HG03159 (cell line): ENCODE results near the gene RFTN1.
A peak's percentile ranks its signal among the peaks of the same experiment; 100 is the strongest.

Experiments used
- ATAC-seq: cut with Tn5 transposase; IDR thresholded peaks from one replicate; pipeline ENCODE4 v1.9.1; 2021; ENCODE audit warnings: mild to moderate bottlenecking, moderate library complexity; ENCODE audit not compliant: unreplicated experiment

RFTN1 gene

DNA sequence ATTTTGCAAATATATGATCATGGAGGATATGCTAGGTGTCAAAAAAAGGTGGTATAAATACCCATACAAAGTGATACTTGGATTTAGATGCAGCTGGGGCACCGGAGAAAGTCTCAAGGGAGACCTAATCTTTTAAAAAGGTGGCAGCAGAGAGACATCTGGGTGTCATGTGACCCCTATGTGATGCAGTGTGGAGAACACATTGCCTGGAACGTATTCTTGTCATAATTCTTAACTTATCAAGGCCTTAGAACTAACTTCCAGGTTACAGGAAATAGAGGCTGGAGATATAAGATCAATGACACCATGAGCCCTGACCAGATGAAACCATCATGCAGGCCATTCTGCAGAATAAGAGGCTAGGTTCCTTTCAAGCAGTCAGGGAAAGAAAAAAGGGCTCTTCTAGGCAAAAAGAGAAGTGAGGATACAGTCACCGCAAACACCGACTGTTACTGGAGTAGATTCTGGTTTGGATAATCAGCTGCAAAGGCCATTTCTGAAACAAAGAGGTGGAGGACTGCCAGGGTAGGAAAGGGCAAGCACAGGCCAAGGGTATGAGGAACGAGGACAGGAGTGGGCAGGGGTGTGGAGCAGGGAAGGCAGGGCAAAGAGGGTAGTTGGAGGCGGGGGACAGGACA lies 147.9 kb downstream of the RFTN1 start:
- ATAC-seq, result no peak

DNA sequence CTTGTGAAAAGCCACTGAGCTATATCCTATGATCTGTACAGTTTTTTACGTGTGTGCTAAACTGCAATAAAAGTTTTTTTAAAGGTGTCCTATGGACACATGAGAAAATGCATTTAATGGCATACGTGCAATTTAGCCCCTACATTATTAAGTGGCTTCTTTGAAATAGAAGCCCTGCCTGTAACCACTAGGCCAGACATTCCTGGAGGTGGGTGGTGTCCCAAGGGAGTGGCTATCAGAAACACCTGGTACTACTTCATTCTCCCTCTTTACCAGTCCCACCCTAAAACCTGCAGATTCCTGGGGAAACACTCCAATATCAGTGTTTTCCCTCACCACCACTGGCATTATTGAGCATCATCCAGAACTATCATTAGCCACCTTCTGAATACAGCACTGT lies 148.5 kb downstream of the RFTN1 start:
- ATAC-seq, result no peak

DNA sequence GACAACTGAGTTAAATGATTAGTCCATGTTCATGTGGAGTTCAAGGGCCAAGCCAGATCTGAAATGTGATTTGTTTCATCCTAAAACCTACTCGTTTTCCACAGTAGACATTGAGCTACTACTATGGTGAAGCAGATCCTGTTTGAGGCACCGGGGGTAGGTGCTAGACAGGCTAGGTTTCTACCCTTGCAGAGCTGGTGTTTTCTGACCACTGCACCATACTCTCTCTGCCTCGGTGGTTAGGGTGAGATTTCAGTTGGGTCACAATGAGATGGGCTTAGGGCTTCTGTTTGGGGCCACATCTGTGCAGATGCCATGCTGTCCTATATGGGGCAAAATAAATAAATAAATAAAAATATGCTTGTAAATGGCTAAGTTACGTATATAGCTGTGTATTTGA lies 149.2 kb downstream of the RFTN1 start:
- ATAC-seq, result no peak

DNA sequence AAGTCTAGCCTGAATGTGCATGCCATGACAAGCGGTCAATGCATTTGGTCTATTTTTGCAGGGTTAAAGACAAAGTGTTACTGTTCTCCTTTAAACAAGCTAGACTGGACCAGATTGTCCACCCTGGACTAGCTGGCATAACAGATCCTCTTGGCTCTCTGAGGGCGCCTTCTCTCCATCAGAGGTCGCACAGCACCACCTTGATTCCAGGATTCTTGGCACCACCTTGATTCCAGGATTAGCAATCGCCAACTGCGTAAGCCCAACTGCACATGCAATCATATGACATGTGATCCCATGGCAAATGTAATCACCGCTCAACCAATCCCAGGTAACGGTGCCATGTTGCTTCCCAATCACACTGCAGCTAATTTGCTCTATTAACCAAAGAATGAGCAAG lies 149.9 kb downstream of the RFTN1 start:
- ATAC-seq, result no peak

DNA sequence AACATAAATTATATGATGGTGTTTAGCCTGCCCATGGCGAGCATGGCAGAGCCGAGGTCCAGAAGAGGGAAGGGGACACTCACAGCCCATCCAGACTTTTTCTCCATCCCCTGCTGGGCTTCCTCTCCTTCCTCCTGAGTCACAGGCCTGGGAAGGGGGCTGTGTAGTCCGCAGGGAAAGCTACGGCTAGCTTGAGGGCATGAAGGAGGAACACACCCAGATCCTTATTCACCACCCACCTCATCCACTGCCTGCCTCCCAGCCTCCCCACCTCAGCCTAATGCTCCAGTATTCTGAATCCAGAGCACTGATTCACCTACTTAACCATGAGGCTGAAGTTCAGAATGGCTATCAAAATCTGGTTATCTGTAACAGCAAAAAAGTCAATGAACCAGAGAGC lies 150.7 kb downstream of the RFTN1 start:
- no peak for ATAC-seq

DNA sequence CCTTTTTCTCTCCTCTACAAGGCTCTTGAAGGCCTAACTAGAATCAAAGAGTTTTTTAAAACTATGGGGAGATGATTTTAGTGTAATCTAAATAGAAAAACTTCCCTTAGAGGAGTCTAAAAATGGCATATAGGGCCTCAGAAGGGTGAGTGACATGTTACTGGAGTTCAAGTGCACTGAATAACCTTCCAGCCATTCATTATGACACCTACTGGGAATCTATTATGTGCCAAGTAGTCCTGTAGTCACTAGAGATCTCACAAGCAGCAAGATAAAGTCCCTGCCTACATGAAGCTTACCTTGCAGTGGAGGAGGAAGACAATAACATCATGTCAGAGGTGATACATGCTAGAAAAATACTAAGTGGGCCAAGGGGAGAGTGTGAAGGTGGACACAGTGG lies 152.4 kb downstream of the RFTN1 start:
- ATAC-seq, result no peak

DNA sequence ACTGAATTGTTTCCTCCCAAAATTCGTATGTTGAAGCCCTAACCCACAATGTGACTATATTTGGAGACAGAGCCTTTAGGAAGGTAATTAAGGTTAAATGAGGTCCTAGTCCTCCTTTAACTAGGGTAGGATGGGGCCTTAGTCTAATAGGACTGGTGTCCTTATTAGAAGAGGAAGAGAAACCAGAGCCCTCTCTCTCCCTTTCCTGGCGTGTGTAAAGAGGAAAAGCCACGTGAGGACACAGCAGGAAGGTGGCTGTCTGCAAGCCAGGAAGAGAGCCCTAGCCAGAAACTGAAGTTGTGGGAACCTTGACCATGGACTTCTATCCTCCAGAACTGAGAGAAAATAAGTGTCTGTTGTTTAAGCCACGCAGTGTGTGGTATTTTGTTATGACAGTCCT lies 154.2 kb downstream of the RFTN1 start:
- ATAC-seq, result no peak

DNA sequence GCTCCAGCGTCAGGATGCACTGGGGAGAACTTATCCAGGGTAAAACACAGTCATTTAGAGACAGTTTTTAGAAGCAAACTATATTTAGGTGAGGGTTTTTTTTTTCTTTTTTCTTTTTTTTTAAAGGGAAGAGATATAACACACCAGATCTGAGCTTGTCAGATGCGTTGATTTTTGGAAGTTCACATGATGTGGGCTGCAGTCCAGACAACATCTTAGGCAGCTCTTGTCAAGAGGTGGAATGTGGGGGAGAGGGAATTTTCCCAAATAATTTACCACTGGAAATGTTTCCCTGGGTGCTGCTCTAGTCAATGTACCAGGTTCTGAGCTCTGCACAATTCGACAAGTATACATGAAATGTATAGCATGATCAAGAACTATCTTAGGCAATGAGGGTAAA lies 155.2 kb downstream of the RFTN1 start:
- ATAC-seq, result no peak

DNA sequence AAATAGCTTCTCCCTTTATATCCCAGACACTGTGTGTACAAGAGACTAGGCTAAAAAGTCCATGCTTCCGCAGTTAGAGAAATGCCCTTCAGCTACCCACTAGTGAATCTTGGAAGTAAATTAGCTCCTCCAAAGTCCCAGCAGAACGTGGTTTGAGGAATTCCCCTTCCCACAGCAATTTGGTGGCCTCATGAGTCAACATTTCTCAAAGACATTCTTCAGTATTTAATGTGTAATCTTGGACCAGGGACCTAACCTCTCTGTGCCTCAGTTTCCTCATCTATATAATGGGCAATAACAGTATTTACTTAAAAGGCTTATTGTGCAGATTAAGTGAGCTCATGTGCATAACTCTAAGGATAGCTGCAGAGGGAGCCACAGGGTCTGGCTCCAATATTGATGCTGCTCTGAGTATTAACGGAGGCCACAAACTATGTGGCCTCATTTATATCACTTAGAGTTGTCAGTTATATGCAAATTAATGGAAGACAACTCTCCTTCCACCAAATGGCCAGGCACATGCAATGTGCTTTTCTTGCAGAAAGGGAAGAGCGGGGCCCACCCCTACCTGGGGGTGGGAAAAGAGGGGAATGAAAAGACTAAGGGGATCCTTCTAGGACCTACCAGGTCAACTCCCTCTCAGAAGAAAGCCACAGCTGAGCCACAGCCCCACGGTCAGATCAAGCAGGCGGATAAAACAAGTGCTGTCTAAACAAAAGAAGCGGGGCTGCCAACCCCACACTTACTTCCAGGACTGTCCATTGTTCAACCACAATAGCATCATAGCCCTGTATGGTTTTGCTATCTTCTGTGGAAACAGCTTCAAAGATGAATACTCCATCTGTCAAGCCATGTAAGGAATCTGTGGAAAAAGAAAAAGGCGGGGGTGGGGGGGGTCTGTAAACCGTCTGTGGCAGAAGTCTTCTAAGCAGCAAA lies 156.0 kb downstream of the RFTN1 start:
- ATAC-seq, result no peak

DNA sequence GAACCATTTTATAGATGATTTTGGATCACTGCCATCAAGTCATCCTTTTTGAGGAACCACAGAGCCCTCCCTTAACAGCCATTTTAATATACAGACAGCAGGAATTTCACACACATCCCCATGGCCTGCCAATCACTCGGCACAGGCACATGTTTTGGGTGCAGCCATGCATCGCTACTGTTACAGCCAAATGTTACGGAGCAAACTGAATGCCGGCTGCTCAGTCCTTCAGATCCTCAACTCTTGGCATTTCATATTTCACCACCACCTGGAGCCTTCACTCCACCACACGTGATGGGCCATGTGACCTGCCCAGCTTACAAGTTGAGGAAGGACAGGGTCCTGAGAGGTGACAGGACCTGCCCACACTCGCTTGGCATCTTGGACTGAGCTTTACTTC lies 157.7 kb downstream of the RFTN1 start:
- no peak for ATAC-seq

DNA sequence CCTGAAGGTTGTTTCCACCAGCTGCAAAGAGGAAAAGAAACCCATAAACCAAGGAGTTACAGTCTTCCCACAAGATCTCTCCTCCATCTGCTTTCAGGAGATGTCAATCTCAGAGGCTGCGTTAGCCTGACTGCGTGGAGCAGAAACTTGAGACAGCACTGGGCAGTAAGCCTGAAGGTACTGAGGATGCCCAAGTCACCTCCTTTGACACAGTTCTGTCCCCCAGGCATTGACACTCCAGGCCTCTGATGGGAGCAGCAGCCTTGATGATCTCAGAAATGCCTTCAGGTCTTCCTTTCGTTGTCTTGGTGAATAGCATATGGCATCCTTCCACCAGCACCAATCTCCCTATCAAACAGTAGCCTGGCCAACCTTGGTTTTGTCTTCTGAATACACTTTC lies 159.2 kb downstream of the RFTN1 start:
- no peak for ATAC-seq

DNA sequence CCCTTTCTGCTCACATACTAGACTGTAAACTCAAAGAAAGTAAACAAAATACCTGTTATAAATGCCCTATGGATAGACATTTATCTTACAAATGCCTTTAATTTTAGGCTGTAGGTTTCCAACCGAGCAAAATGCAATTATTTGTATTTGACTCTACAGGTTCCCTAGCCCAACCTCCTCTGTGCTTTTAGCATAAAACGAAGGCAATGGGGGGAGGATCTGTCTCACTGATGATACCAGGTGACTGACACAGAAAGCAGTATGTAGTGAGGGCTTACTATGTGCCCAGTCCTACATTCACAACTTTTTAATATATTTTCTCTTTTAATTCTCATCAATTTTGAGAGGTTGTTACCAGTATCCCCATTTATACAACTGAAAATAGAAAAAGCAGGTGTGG lies 161.1 kb downstream of the RFTN1 start:
- ATAC-seq, result no peak

DNA sequence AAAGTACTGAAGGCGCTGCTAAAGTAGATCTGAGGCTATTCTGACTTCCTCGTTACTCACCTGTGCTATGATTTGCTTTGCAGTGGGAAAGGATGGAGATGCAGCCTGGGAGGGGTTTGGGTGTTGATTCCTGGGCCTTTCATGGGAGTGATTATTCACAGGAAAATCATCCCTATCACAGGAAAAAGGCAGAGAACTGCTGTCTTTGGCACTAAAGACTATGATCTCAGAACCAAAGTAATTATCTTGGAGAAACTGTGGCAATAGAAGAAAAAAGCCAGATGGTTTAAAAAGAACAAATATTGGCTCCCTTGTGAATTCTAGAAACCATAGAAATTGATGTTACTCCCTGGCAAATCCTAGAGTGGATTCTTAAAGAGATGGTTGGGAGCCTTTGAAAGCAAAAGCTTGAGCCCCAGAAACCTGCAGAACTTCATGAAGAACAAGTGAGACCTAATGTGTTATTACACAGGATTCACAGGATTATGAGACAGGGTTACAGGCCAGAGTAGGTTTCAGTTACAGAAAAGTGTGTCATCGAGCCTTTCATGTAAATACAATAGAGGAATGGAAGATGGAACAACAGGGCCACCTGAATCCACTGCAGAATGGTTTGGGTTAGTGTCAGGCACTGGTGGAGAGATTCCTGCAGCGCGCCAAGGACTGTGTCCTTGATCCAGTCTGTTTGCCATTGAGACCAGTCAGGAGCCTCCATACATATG lies 162.7 kb downstream of the RFTN1 start:
- no peak for ATAC-seq

DNA sequence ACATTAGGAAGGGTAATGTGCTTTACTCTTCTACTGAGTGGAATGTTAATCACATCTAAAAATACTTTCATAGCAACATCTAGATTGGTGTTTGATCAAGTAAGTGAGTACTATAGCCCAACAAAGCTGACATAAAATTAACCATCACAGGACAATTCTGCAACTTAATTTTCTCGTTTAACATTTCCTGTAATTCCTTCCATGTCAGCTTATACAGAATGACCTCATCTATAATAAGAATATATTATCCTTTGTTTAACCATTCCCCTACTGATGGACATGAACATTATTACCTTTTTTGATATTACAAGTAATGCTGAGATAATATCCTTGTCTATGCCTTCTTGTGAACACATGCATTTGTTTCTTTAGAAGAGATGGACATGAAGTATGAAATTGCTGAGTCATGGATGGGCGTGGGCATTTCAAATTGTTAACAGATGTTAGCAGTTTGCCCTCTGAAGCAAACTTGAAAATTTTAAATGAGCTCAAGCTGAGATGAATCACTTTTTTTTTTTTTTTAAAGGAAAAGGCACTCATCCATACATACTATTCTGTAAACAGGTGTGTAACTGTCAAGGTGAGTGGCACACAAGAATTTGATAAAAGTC lies 163.4 kb downstream of the RFTN1 start:
- ATAC-seq, result no peak

DNA sequence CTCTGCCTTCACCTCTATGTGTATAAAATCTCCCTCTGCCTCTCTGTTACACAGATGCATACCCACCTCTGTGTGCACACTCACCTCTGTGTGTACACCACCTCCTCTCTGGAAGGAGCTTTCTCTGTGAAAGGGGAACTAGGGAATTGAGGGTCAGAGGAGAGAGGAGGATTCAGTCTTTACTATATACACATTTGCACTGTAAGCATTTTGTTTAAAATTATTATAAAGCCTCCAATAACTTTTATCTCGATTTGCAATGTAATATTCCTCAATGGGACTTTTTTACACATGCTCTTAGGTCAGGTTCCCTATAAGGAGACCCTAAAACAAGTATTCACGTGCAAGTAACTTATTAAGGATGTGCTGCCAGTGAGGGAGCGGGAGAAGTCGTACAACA lies 166.0 kb downstream of the RFTN1 start:
- ATAC-seq, result no peak

DNA sequence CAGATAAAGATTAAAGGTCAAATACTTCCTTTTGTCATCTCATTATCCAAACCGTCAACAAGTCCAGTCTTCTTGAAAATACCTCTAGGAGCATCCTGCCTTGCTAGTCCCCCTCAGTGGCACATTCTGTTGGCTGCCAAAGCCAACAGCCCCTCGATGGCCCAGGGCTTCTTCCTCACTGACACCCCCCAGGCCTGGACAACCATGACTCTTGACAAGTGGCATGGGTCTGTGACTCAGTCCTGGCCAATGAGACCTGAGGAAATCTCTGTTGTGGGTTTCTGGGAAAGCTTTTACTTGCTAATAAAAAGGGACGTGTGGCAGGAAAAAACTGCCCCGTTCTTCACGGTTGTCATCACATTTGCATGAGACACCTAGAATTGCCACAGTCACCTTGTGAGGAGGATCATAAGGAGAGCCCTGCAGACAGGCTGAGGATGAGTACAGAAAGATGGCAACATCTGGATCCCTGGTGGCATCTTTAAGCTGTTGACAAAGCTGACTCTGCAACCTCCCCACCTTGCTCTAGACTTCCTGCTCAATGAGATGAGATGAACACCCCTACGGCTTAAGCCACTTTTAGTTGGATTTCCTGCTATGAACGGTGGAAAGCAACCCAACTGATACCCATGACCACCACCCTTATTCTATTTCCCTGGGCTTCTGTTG lies 167.0 kb downstream of the RFTN1 start:
- ATAC-seq, result no peak

DNA sequence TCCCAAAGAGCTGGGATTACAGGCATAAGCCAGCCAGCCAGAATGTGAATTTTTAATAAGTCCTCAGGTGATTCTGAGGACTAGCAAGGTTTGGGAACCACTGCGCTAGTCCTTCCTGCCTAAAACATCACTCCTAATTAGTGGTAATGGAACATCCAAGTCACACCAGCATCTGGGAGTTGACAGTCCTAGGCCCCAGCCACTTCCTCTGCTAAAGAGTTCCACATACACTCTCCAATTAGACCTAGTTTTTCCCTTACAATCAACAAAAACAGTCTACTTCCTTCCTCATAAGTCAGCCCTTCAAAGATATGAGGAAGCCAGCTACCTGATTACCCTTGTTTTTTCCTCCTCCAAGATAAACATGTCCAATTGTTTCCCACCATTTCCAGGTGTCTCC lies 170.4 kb downstream of the RFTN1 start:
- ATAC-seq, result no peak

DNA sequence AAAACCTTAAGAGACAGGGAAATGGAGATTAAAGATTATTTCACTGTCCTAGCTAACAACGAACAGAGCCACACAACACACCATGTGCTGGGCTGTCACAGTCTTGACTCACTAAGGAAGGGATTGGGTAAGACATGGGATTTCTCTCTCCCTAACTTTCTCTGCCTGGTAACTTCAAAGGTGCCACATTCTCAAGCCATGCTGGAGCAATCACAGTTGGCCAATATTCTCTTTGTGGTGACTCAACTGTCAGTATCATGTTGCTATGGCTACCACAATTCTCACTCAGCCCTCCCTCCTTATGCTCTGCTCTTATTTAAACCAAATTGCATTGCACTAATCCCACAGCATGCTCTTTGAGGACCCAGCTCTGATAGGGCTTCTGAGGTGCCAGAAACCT lies 174.5 kb downstream of the RFTN1 start:
- no peak for ATAC-seq

DNA sequence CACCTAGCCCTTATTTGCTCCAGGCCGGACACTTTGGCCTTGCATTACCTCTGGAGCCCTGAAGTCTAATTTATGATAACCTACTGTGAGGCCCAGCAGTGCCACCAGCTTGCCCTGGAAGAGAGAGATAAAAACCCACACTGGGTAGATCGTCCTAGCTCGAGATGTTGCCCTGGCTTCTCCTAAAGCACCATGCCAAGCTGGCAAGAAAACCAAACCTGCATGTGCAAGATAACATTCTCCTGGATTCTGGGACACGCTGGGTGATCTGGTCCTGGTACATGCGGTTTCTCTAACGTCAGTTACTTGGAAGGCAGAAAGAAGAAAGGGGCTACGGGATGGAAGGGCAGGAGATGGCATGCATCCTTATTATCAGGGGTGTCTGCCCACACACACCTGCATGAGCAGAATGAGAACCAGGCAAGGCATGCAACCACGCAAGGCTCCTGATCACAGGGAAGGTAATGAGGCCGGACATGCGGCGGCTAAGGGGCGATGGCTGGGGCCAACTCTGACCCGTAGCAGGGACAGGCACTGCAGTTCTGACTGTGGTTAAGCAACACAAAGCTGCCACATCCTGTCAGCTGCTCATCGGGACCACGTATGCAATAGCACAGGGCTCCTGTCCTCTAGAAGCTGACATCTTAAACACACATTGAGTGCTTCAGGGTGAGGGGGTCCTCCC lies 175.5 kb downstream of the RFTN1 start:
- peak; percentile 81 for ATAC-seq

DNA sequence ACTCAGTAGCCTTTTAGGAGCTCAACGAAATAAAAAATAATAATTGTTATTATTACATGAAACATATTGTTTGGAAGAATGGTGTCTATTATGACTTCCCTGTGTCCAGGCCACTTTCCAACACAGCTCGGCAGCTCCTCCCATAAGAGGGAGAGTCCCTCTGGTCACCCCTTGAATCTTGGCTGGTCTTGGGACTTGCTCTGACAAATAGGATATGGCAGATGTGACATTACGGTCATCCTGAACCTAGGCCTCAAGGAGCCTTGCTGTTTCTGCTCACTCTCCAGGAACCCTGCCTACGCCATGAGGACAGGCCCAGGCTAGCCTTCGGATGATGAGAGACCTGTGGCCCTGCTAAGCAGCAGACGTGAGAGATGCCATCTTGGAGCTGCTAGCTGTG lies 176.7 kb downstream of the RFTN1 start:
- ATAC-seq, result no peak
